ENCODE measurements around the gene KCNN1. TPM values are rescaled to one million over a fixed set of nuclear protein-coding genes. Genes with fewer than 3 reads are reported as not detected.

Gene KCNN1
- total and polyA plus RNA-seq, 3 experiments from 2014 or later: 0.13 to 0.15 TPM; not detected in 1

Other genes starting within 250 kb of the KCNN1 start
- gene MAP1S, start 247.6 kb upstream of the KCNN1 start, total RNA-seq: 10 to 100 TPM; 66.1 to 72.3 TPM
- 43.0 TPM for gene MAP1S, start 247.6 kb upstream of the KCNN1 start, polyA plus RNA-seq
- gene FCHO1, start 215.6 kb upstream of the KCNN1 start, total RNA-seq: 10 to 100 TPM; 37.7 to 38.7 TPM
- 23.0 TPM for gene FCHO1, start 215.6 kb upstream of the KCNN1 start, polyA plus RNA-seq
- gene B3GNT3, start 172.0 kb upstream of the KCNN1 start, total RNA-seq: not detected
- not detected for gene B3GNT3, start 172.0 kb upstream of the KCNN1 start, polyA plus RNA-seq
- 1 to 10 TPM; 1.8 to 2.9 TPM for gene INSL3, start 145.6 kb upstream of the KCNN1 start, total RNA-seq
- 2.6 TPM for gene INSL3, start 145.6 kb upstream of the KCNN1 start, polyA plus RNA-seq
- 100 to 1,000 TPM; 119 to 125 TPM for gene JAK3, start 119.1 kb upstream of the KCNN1 start, total RNA-seq
- gene JAK3, start 119.1 kb upstream of the KCNN1 start, polyA plus RNA-seq: 84.0 TPM
- 1,000 to 10,000 TPM; 3,114 to 3,151 TPM for gene RPL18A, start 107.2 kb upstream of the KCNN1 start, total RNA-seq
- 3,296 TPM for gene RPL18A, start 107.2 kb upstream of the KCNN1 start, polyA plus RNA-seq
- 1 to 10 TPM; 1.2 to 1.7 TPM for gene SLC5A5, start 95.2 kb upstream of the KCNN1 start, total RNA-seq
- gene SLC5A5, start 95.2 kb upstream of the KCNN1 start, polyA plus RNA-seq: 0.33 TPM
- 100 to 1,000 TPM; 184 to 195 TPM for gene CCDC124, start 34.1 kb upstream of the KCNN1 start, total RNA-seq
- 65.7 TPM for gene CCDC124, start 34.1 kb upstream of the KCNN1 start, polyA plus RNA-seq
- gene ARRDC2, start 41.1 kb downstream of the KCNN1 start, total RNA-seq: 10 to 100 TPM; 33.5 to 37.1 TPM
- 45.8 TPM for gene ARRDC2, start 41.1 kb downstream of the KCNN1 start, polyA plus RNA-seq
- 10 to 100 TPM; 18.9 to 19.6 TPM for gene IL12RB1, start 119.8 kb downstream of the KCNN1 start, total RNA-seq
- 43.2 TPM for gene IL12RB1, start 119.8 kb downstream of the KCNN1 start, polyA plus RNA-seq
- 10 to 100 TPM; 15.0 to 15.9 TPM for gene MAST3, start 130.7 kb downstream of the KCNN1 start, total RNA-seq
- 18.6 TPM for gene MAST3, start 130.7 kb downstream of the KCNN1 start, polyA plus RNA-seq
- 10 to 100 TPM; 17.7 to 17.9 TPM for gene PIK3R2, start 186.1 kb downstream of the KCNN1 start, total RNA-seq
- gene PIK3R2, start 186.1 kb downstream of the KCNN1 start, polyA plus RNA-seq: 5.7 TPM
- gene IFI30, start 206.7 kb downstream of the KCNN1 start, total RNA-seq: 10 to 100 TPM; 33.3 to 34.5 TPM
- gene IFI30, start 206.7 kb downstream of the KCNN1 start, polyA plus RNA-seq: 10.9 TPM
- gene MPV17L2, start 226.1 kb downstream of the KCNN1 start, total RNA-seq: 10 to 100 TPM; 24.2 to 24.6 TPM
- 12.6 TPM for gene MPV17L2, start 226.1 kb downstream of the KCNN1 start, polyA plus RNA-seq
- gene RAB3A, start 236.9 kb downstream of the KCNN1 start, total RNA-seq: 1 to 10 TPM; 2.9 to 3.8 TPM
- 0.59 TPM for gene RAB3A, start 236.9 kb downstream of the KCNN1 start, polyA plus RNA-seq

Measured in CD8-positive, alpha-beta memory T cell (primary cell).